ENCODE data around the gene MS4A14. TPM values are rescaled to one million over a fixed set of nuclear protein-coding genes. Genes with fewer than 3 reads are reported as not detected.

The MS4A14 gene
- total RNA-seq, 1 donor from 2014 or later: not detected

GRCh38 chr11:60392361-60392760, 3.9 kb upstream of the MS4A14 start:
- TF ChIP-seq, protein P1, sequence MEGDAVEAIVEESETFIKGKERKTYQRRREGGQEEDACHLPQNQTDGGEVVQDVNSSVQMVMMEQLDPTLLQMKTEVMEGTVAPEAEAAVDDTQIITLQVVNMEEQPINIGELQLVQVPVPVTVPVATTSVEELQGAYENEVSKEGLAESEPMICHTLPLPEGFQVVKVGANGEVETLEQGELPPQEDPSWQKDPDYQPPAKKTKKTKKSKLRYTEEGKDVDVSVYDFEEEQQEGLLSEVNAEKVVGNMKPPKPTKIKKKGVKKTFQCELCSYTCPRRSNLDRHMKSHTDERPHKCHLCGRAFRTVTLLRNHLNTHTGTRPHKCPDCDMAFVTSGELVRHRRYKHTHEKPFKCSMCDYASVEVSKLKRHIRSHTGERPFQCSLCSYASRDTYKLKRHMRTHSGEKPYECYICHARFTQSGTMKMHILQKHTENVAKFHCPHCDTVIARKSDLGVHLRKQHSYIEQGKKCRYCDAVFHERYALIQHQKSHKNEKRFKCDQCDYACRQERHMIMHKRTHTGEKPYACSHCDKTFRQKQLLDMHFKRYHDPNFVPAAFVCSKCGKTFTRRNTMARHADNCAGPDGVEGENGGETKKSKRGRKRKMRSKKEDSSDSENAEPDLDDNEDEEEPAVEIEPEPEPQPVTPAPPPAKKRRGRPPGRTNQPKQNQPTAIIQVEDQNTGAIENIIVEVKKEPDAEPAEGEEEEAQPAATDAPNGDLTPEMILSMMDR (IDR thresholded peaks at IDR 0.05; ENCODE audit: insufficient read depth, low read length, poor library complexity, severe bottlenecking): no peak
- Histone ChIP-seq H3K27me3 (ENCODE audit: control insufficient read depth, insufficient read depth, low read length) (no peaks in the 10 kb centered on the region), H3K4me3 (ENCODE audit: low read depth, low read length) (no peak overlapping the region), H3K36me3 (ENCODE audit: control insufficient read depth, insufficient read depth, low read length) (no peaks in the 10 kb centered on the region)
- no peak for DNase-seq (ENCODE audit: low read depth)

- Histone ChIP-seq H3K36me3 (ENCODE audit: control insufficient read depth, insufficient read depth, low read length) (no peaks in the 10 kb centered on the region), H3K4me3 (ENCODE audit: low read depth, low read length) (no peak overlapping the region), H3K27me3 (ENCODE audit: control insufficient read depth, insufficient read depth, low read length) (no peaks in the 10 kb centered on the region)
- TF ChIP-seq, protein P1 (IDR thresholded peaks at IDR 0.05; ENCODE audit: insufficient read depth, low read length, poor library complexity, severe bottlenecking): no peak
- DNase-seq (ENCODE audit: low read depth): no peak
Observed at GRCh38 chr11:60393016-60393415, 3.2 kb upstream of the MS4A14 start.

DNA sequence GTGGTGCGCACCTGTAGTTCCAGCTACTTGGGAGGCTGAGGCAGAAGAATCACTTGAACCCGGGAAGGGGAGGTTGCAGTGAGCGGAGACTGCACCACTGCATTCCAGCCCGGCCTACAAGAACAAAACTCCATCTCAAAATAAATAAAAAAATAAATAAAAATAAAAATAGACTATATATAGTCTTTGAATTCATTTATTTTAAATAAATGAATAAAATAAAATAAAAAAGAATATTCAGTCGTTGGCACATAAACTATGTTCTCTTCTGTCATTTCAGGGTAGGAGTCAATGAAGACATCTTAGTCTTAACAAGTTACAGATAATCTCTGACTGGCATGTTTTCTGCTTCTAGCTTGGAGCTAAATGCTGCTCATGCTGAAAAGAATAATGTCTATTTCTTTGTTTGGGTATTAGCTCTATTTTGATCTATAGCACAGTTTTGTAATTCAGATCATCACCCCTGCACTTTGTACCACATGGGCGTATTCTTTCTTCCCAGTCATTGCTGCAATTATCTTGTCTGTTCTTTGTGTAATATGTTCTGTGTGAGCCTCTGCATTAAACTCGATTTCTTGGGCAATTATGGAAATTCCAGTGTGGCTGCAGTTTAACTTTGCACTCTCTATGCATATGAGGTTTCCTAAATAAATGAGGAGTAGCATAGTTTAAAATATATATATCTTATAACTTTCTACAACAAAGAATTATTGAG, 1.4 kb upstream of the MS4A14 start:
- TF ChIP-seq, protein P1 (IDR thresholded peaks at IDR 0.05; ENCODE audit: insufficient read depth, low read length, poor library complexity, severe bottlenecking): no peak
- DNase-seq (ENCODE audit: low read depth): no peak
- no peaks in the 10 kb centered on the region for H3K36me3 ChIP-seq (ENCODE audit: control insufficient read depth, insufficient read depth, low read length)
- no peaks in the 10 kb centered on the region for H3K27me3 ChIP-seq (ENCODE audit: control insufficient read depth, insufficient read depth, low read length)
- no peak overlapping the region for H3K4me3 ChIP-seq (ENCODE audit: low read depth, low read length)

- TF ChIP-seq, protein P1 (IDR thresholded peaks at IDR 0.05; ENCODE audit: insufficient read depth, low read length, poor library complexity, severe bottlenecking): no peak
- no peak overlapping the region for H3K4me3 ChIP-seq (ENCODE audit: low read depth, low read length)
- no peak for DNase-seq (ENCODE audit: low read depth)
- H3K36me3 ChIP-seq (ENCODE audit: control insufficient read depth, insufficient read depth, low read length): no peaks in the 10 kb centered on the region
- no peaks in the 10 kb centered on the region for H3K27me3 ChIP-seq (ENCODE audit: control insufficient read depth, insufficient read depth, low read length)
Observed at GRCh38 chr11:60396799-60397198, 540 bp downstream of the MS4A14 start.

DNA sequence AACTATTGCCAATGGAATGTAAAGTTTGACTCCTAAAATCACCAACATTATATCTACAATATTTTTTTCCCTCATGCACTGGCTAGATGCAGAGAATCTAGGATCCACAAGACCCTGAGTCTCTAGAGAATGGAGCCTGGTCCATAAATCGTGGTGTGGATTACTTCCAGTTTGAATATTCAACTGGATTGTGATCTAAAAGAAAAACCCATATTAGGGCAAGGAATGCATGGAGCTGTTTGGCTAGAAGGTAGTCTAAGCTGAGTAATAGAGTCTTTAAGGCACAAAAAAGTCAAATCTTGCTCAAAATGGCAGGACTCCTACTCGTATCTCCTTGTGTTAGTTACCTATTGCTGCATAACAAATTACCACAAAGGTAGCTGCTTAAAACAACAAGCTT, 23.8 kb downstream of the MS4A14 start:
- no peak overlapping the region for H3K4me3 ChIP-seq (ENCODE audit: low read depth, low read length)
- H3K36me3 ChIP-seq (ENCODE audit: control insufficient read depth, insufficient read depth, low read length): no peaks in the 10 kb centered on the region
- TF ChIP-seq, protein P1 (IDR thresholded peaks at IDR 0.05; ENCODE audit: insufficient read depth, low read length, poor library complexity, severe bottlenecking): no peak
- H3K27me3 ChIP-seq (ENCODE audit: control insufficient read depth, insufficient read depth, low read length): no peaks in the 10 kb centered on the region
- no peak for DNase-seq (ENCODE audit: low read depth)

- no peak for DNase-seq (ENCODE audit: low read depth)
- H3K4me3 ChIP-seq (ENCODE audit: low read depth, low read length): no peak overlapping the region
- TF ChIP-seq, protein P1 (IDR thresholded peaks at IDR 0.05; ENCODE audit: insufficient read depth, low read length, poor library complexity, severe bottlenecking): no peak
- no peaks in the 10 kb centered on the region for H3K36me3 ChIP-seq (ENCODE audit: control insufficient read depth, insufficient read depth, low read length)
- no peaks in the 10 kb centered on the region for H3K27me3 ChIP-seq (ENCODE audit: control insufficient read depth, insufficient read depth, low read length)
Observed at GRCh38 chr11:60422609-60423008, 26.4 kb downstream of the MS4A14 start.

Measured in kidney epithelial cell (primary cell).